HepG2 (cell line): ENCODE results near the gene TBRG1. TPM values are rescaled to one million over a fixed set of nuclear protein-coding genes. Genes with fewer than 3 reads are reported as not detected.

Source experiments
- CCAR2 ChIP-seq: fragments of 200-400 bp; formaldehyde crosslinking; optimal IDR thresholded peaks from 2 replicates; pipeline ENCODE3; 2018; ENCODE audit warnings: low read depth, mild to moderate bottlenecking, low read length, moderate library complexity
- EP300 ChIP-seq, 3 experiments: sonication (generic) in 1 of 3; formaldehyde crosslinking in 1 of 3; IDR thresholded peaks; 2 replicates each; pipeline versions ENCODE4 v1.5.1 to v1.6.1; 2011 to 2020; ENCODE audit warnings: low read depth in 2 of 3, low read length in 2 of 3, borderline replicate concordance in 1 of 3, improper control_type of control experiment in 1 of 3, mild to moderate bottlenecking in 1 of 3, missing genetic modification reagents in 1 of 3, moderate library complexity in 1 of 3
- HOMEZ ChIP-seq: IDR thresholded peaks from 2 replicates; pipeline ENCODE4 v1.6.1; 2016; ENCODE audit warnings: low read depth
- RCOR2 ChIP-seq: IDR thresholded peaks from 2 replicates; pipeline ENCODE4 v1.6.1; 2016; ENCODE audit warnings: missing biosample characterization, missing genetic modification reagents
- THRA ChIP-seq: sonication (generic); formaldehyde crosslinking; IDR thresholded peaks from 2 replicates; pipeline ENCODE4 v1.4.0; 2020; ENCODE audit warnings: missing genetic modification reagents, borderline replicate concordance
- TOE1 ChIP-seq: sonication (generic); formaldehyde crosslinking; IDR thresholded peaks from 2 replicates; pipeline ENCODE4 v1.4.0; 2020; ENCODE audit warnings: mild to moderate bottlenecking, missing genetic modification reagents
- ZNF589 ChIP-seq: sonication (generic); formaldehyde crosslinking; conservative IDR thresholded peaks from 2 replicates; pipeline ENCODE4 v1.8.0; 2022; ENCODE audit warnings: mild to moderate bottlenecking, moderate library complexity, missing genetic modification reagents
- ZNF784 ChIP-seq: sonication (generic); formaldehyde crosslinking; IDR thresholded peaks from 2 replicates; pipeline ENCODE4 v1.5.1; 2020; ENCODE audit warnings: missing genetic modification reagents, mild to moderate bottlenecking, borderline replicate concordance
- polyA plus RNA-seq, 8 experiments: library from polyadenylated mRNA; depleted of rRNA in 3 of 8; stranded (reverse) in 7 of 8; unstranded in 1 of 8; fragments of >200 nt; fragmentation: Illumina TruSeq in 4 of 8; extraction: Trizol in 4 of 8; gene quantifications; 2 replicates each; pipeline versions ENCODE4 v1.2.1 to v1.2.3, GENCODE V29; 2011 to 2016; ENCODE audit warnings: low read depth in 4 of 8, missing spikeins in 1 of 8, mixed read lengths in 1 of 8; ENCODE audit not compliant: insufficient read depth in 1 of 8
- total RNA-seq, 5 experiments: library from RNA; depleted of rRNA; stranded (reverse); fragments of >200 nt; fragmentation: Illumina TruSeq; extraction: Trizol; gene quantifications; 2 replicates each; pipeline ENCODE4 v1.2.3, GENCODE V29; 2016; ENCODE audit warnings: low read depth in 1 of 5
- TF ChIP-seq, protein P1 (sequence below): sonication (generic); formaldehyde crosslinking; IDR thresholded peaks from 2 replicates; pipeline ENCODE4 v1.8.0; 2022; ENCODE audit warnings: missing genetic modification reagents, low read depth, mild to moderate bottlenecking, borderline replicate concordance
- TF ChIP-seq, protein P2 (sequence below): sonication (generic); formaldehyde crosslinking; IDR thresholded peaks from 2 replicates; pipeline ENCODE4 v1.5.1; 2020; ENCODE audit warnings: mild to moderate bottlenecking, missing genetic modification reagents, borderline replicate concordance
- TF ChIP-seq, protein P3 (sequence below): sonication (generic); formaldehyde crosslinking; IDR thresholded peaks from 2 replicates; pipeline ENCODE4 v1.4.0; 2020; ENCODE audit warnings: missing genetic modification reagents, borderline replicate concordance

The TBRG1 gene
- total and polyA plus RNA-seq, 2 of the 13 experiments (the other 11 are each of a cell fraction or from before 2014, with no cell fraction given) = 21.7 to 25.6 TPM

- TF ChIP-seq ZNF784 (CRISPR knock-in tag) (peak; percentile 70), RCOR2 (CRISPR knock-in tag) (no peak), HOMEZ (no peak), ZNF589 (CRISPR knock-in tag) (0 out of 2 replicates have a peak, but pooled peaks have one; percentile 26), THRA (CRISPR knock-in tag) (peak; percentile 26; the same call in 1 of the 2 replicates), TOE1 (CRISPR knock-in tag) (no peak), CCAR2 (no peak), EP300 (IDR thresholded peaks at IDR 0.05; ENCODE audit: low read depth in 2 of 2, low read length in 2 of 2) (no peak), EP300 (CRISPR knock-in tag; IDR thresholded peaks at IDR 0.05; ENCODE audit: borderline replicate concordance) (no peak)
- TF ChIP-seq, protein P1, sequence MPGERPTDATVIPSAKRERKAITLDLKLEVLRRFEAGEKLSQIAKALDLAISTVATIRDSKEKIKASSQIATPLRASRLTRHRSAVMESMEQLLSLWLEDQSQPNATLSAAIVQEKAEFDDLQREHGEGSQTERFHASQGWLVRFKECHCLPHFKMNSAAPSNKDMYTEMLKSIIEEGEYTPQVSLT (CRISPR knock-in tag) = no peak
- TF ChIP-seq, protein P2, sequence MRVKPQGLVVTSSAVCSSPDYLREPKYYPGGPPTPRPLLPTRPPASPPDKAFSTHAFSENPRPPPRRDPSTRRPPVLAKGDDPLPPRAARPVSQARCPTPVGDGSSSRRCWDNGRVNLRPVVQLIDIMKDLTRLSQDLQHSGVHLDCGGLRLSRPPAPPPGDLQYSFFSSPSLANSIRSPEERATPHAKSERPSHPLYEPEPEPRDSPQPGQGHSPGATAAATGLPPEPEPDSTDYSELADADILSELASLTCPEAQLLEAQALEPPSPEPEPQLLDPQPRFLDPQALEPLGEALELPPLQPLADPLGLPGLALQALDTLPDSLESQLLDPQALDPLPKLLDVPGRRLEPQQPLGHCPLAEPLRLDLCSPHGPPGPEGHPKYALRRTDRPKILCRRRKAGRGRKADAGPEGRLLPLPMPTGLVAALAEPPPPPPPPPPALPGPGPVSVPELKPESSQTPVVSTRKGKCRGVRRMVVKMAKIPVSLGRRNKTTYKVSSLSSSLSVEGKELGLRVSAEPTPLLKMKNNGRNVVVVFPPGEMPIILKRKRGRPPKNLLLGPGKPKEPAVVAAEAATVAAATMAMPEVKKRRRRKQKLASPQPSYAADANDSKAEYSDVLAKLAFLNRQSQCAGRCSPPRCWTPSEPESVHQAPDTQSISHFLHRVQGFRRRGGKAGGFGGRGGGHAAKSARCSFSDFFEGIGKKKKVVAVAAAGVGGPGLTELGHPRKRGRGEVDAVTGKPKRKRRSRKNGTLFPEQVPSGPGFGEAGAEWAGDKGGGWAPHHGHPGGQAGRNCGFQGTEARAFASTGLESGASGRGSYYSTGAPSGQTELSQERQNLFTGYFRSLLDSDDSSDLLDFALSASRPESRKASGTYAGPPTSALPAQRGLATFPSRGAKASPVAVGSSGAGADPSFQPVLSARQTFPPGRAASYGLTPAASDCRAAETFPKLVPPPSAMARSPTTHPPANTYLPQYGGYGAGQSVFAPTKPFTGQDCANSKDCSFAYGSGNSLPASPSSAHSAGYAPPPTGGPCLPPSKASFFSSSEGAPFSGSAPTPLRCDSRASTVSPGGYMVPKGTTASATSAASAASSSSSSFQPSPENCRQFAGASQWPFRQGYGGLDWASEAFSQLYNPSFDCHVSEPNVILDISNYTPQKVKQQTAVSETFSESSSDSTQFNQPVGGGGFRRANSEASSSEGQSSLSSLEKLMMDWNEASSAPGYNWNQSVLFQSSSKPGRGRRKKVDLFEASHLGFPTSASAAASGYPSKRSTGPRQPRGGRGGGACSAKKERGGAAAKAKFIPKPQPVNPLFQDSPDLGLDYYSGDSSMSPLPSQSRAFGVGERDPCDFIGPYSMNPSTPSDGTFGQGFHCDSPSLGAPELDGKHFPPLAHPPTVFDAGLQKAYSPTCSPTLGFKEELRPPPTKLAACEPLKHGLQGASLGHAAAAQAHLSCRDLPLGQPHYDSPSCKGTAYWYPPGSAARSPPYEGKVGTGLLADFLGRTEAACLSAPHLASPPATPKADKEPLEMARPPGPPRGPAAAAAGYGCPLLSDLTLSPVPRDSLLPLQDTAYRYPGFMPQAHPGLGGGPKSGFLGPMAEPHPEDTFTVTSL (CRISPR knock-in tag) = no peak
- TF ChIP-seq, protein P3, sequence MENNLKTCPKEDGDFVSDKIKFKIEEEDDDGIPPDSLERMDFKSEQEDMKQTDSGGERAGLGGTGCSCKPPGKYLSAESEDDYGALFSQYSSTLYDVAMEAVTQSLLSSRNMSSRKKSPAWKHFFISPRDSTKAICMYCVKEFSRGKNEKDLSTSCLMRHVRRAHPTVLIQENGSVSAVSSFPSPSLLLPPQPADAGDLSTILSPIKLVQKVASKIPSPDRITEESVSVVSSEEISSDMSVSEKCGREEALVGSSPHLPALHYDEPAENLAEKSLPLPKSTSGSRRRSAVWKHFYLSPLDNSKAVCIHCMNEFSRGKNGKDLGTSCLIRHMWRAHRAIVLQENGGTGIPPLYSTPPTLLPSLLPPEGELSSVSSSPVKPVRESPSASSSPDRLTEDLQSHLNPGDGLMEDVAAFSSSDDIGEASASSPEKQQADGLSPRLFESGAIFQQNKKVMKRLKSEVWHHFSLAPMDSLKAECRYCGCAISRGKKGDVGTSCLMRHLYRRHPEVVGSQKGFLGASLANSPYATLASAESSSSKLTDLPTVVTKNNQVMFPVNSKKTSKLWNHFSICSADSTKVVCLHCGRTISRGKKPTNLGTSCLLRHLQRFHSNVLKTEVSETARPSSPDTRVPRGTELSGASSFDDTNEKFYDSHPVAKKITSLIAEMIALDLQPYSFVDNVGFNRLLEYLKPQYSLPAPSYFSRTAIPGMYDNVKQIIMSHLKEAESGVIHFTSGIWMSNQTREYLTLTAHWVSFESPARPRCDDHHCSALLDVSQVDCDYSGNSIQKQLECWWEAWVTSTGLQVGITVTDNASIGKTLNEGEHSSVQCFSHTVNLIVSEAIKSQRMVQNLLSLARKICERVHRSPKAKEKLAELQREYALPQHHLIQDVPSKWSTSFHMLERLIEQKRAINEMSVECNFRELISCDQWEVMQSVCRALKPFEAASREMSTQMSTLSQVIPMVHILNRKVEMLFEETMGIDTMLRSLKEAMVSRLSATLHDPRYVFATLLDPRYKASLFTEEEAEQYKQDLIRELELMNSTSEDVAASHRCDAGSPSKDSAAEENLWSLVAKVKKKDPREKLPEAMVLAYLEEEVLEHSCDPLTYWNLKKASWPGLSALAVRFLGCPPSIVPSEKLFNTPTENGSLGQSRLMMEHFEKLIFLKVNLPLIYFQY (CRISPR knock-in tag) = no peak
Observed at GRCh38 chr11:124622531-124623451, at the start of gene TBRG1 (continued).
